GM18502 (cell line): Measurements from ENCODE around the gene PPFIBP1.

Experiments
- ATAC-seq: cut with Tn5 transposase; IDR thresholded peaks from one replicate; pipeline ENCODE4 v1.9.1; 2021; ENCODE audit warnings: mild to moderate bottlenecking; ENCODE audit not compliant: unreplicated experiment, poor library complexity

Gene PPFIBP1

DNA sequence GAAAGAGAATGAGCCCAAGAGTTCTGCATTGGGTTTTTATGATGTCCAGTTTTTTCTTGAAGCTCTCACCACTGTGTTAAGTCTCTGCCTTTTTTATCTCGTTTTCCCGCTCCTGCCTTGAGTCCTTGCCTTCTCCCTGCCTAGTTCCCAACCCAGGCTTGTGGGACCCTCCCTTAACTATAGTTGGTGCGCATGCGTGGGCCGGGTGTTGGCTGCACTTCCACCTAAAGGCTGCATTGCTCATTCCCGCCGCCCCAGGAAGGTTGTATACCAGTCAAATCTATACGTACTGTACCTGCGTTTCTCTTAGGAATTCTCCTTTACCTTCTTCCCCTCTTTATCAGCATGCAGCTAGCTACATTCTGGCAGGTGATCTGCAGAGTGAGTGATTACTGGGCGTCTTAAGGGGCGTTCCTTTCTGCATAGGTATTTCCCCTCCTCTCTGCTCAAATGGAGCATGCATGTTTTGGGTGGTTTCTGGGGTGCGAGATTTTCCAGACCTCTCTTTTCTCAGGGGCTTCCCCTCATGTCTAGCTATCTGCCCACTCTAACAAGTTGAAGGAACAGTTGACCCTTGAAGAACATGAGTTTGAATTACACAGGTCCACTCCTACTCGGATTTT lies 165.7 kb downstream of the PPFIBP1 start:
- ATAC-seq: no peak

DNA sequence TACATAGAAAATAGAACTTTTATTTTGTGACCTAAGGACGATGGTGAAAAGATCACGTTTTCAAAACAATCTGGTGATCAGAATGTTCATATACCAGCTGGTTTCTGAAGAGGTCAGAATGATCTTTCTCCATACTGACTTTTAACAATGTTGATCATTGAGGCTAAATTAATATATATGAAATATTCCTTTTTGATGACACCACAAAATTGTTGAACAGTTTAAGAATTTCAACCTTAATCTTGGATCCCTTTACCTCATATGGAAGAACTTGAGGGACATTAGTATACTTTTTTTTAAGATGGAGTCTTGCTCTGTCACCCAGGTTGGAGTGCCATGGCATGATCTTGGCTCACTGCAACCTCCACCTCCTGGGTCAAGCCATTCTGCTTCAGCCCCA lies 169.4 kb downstream of the PPFIBP1 start:
- no peak for ATAC-seq

DNA sequence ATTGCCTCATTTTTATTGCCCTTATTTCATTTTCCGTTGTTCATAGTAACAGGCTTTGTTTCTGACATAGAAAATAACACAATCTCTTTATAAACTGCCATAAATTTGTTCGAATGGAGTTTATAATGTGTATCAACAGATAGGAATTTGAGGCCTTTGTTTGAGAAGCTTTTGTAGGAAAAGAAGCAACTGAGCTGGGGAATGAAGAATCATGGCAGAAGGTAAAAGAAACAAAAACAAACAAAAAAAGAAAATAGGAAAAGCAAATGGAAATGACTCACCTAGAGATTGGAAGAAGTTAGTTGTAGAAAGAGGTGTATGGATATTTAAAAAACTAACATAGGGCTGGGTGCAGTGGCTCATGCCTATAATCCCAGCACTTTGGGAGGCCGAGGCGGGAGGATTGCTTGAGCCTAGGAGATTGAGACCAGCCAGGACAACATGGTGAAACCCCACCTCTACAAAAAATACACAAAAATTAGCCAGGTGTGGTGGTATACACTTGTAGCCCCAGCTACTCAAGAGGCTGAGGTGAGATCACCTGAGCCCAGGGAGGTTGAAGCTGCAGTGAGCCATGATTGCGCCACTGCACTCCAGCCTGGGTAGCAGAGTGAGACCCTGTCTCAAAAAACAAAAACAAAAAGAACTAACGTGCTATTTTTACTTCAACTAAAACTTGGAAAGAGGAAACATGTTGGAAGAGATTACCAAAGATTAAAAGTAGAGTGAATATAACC lies 171.7 kb downstream of the PPFIBP1 start:
- no peak for ATAC-seq

DNA sequence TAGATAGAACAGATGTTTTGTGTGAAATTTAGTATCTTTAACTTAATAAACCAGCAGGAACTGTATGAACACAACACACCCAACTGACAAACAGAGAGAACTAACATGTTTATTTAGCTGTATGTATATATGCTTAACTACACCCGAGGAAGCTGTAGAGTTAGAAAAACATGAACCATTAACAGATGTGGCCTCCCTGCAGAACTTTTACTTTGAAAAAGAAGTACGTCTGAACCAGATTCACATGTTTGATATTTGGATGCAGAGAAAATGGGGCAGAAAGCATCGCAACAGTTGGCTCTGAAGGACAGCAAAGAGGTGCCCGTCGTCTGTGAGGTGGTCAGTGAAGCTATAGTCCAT lies 172.3 kb downstream of the PPFIBP1 start, which contains the start of gene REP15:
Gene REP15, plus strand, starts transcription at position 155 of the 360 bp plus-strand sequence. Its CDS starts 116 bp downstream, at position 271.
- no peak for ATAC-seq

DNA sequence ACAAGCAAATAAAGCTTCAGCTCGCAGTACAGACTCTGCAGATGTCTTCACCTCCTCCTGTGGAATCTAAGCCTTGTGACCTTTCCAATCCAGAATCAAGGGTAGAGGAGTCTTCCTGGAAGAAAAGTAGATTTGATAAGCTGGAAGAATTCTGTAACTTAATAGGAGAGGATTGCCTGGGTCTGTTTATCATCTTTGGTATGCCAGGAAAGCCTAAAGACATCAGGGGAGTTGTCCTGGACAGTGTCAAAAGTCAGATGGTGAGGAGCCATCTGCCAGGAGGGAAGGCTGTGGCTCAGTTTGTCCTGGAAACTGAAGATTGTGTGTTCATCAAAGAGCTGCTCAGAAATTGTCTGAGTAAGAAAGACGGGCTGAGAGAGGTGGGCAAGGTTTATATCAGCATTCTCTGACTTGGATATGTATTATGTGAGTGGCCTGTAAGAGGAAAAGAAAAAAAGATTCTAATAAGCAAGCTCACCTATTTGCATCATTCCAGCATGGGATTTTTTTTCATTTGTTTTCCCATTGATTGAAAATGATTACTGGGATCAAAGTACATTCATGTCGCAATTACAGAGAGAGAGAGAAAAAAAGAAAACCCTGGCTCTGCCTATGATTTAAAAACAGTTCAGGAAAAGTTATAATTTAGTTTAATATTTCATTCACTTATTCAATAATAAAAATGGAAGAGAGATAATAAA lies 173.0 kb downstream of the PPFIBP1 start:
- ATAC-seq: no peak

DNA sequence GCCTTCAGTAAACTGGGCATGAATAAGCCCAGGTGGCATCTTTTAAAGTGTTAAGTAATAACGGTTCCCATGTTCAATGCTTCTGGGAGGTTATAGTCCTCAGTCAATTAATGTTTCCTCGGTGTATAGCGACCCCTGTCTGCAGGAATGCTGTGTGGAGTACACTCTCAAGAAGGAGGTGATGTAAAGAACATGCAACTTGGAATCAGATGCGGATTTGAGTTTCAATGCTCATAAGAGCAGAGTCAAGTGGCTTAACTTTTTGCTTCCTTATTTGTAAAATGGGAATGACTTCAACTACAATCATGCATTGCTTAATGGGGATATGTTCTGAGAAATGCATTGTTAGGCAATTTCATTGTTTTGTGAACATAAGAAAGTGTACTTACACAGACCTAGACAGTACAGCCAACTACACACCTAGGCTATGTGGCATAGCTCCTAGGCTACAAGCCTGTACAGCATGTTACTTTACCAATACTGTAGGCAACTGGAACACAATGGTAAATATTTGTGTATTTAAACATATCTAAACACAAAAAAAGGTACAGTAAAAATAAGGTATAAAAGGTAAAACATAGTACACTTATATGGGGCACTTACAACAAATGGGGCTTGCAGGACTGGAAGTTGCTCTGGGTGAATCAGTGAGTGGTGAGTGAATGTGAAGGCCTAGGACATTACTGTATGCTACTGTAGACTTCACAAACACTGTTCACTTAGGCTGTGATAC lies 179.9 kb downstream of the PPFIBP1 start:
- peak; percentile 91 for ATAC-seq

DNA sequence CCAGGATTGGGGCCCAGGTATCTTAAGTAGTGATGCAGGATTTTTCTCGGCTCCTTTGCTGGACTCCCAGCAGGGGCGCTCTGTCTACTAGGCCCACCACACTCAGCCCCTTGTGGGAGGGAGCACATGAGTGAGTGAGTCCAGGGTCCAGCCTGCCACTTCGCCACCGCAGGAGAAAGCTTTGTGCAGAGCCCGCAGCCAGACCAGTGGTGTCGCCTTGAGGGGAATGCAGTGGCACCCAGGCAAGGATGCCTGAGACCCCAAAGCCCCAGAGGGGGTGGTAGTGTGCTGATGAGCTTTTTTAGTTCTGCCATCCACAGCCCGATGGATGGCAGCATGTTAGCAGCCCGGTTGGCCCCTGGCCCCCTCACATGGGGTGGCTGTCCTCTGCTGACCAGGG lies 181.3 kb downstream of the PPFIBP1 start:
- no peak for ATAC-seq

DNA sequence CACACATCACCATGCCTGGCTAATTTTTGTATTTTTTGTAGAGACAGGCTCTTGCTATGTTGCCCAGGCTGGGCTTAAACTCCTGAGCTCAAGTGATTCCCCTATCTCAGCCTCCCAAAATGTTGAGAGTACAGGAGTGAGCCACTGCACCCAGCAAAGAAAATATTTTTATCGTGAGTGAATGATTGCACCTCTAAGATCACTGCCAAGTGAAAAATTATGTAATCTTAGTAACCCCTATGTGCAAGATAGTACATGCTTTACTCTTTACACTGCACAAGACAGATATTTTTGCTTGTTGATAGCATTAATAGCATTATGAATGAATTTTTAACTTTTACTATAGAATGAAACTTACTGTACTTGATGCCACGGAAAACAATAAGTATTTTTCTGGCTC lies 183.2 kb downstream of the PPFIBP1 start:
- ATAC-seq: no peak

DNA sequence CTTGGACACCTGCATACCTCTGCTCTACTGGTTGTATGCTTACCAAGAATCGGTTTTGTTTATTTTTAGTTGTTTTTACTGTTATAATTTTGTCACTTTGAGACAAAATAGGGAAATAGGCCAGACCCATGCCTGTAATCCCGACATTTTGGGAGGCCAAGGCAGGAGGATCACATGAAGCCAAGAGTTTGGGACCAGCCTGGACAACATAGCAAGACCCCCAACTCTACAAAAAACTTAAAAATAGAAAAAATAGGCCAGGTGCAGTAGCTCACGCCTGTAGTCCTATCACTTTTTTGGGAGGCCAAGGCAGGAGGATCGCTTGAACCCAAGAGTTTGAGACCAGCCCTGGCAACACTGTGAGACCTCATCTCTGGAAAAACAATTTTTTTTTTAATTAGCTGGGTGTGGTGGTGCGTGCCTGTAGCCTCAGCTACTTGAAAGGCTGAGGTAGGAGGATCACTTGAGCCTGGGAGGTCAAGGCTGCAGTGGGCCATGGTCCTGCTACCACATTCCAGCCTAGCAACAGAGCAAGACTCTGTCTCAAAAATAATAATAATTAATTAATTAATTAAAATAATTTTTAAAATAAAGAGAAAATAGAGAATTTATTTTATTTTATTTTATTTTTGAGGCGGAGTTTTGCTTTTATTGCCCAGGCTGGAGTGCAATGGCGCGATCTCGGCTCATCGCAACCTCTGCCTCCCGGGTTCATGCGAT lies 185.4 kb downstream of the PPFIBP1 start:
- no peak for ATAC-seq

DNA sequence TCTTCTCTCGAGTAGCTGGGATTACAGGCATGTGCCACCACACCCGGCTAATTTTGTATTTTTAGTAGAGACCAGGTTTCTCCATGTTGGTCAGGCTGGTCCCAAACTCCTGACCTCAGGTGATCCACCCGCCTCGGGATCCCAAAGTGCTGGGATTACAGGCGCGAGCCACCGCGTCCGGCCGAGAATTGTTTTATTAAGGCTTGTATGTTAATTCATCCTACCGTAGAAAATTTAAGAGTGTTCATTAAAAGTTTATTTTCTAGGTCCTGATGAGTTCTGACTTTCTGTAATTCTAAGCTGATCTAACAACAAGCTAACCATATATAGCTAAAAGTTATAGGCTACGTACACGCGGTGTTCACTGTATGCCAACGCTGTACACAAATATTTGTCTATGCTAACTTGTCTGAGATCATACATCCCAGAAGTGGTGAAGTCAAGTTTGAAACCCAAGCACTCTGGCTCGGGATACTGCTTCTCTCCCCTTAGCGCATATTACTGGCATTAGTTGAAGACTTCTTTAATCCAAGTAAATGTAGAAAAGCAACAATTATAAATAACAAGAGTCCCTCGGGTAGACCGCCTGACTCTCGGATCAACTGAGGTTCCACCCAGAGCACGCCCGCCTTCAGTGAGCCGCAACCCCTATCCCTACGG lies 186.1 kb downstream of the PPFIBP1 start:
- peak; percentile 52 for ATAC-seq

DNA sequence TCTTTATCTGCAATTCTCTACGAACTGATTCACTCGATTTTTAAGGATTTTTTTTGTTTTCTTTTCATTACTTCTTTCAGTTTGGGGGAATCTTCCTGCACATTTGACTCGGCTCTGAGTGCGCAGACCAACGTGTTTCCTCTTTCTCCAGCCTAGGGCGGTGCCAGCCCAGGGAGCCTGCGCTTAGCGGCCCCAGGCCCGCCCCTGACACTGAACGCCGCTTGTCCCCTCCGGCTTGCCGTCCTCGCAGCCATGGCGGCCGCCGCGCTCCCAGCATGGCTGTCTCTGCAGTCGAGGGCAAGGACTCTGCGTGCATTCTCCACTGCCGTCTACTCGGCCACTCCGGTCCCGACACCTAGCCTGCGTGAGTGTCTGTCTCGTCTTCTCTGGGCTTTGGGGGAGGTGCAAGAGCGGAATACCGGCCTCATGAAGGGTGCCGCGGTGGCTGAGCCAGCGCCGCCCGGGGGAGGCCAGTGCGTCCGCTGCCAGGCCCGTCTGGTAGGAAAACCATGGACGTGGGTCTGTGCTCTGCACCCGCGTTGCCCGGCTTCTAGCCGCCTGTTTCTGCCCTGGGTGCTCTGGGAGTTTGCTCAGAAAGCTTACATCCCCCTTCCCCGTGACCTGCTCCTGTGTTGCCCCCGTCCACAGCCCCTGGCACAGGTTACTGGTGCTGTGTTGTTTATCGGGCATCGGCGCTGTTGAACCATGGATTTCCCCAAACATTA lies 186.7 kb downstream of the PPFIBP1 start, which contains the start of gene MRPS35:
Gene MRPS35, plus strand, starts transcription at position 241 of the 725 bp plus-strand sequence. Its CDS starts 12 bp downstream, at position 253.
- peak; percentile 97 for ATAC-seq

DNA sequence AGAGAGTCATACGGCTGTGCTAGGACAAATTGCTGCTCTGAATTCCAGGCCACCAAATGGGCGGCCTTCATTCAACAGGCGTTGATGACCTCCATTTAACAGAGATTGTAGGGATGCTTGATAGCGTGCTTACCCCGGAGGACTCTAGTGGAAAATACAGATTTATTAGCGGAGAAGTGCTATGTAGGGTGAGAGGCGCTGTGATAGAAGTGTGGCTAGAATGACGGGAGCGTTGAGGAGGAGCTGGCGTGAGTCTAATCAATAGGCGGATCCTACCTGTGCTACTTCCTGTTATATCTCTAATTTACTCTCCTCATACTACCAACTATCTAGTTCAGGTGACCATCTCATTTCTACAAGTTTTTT lies 187.3 kb downstream of the PPFIBP1 start:
- ATAC-seq: peak; percentile 26

DNA sequence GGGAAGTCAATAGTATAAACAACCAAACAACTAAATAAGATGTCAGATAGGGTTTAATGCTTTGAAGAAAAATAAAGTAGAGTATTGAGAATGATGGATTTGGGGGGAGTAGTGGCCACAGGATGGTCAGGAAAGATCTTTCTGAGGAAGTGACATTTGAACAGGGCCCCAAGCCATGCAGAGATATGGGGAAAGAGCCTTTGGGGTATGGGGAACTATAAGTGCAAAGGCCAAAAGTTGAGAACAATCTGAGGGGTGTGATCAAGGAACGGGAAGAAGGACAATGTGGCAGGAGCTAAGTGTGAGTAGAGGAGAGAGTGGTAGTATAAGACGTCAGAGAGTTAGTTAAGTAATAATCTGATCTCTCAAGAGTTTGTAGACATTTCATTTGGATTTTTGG lies 188.0 kb downstream of the PPFIBP1 start:
- no peak for ATAC-seq

DNA sequence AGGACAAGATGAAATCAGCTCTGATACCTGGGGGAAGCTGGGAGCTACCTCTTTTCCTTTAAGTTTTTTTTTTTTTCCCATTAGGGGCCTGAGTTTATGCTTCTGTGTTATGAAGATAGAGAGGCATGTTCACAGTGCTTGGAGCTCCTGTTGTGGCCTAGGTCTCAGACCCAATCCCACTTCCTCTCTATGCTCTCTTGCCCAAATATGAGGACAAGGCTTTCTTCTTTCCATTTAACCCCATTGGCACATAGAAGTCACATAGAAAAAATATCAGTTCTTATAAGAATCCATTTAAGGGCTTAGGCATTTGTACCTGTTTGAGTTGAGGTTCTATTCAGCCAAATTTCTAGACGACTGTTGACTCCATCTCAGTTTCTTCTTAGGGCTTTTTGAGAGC lies 199.2 kb downstream of the PPFIBP1 start:
- ATAC-seq: no peak

DNA sequence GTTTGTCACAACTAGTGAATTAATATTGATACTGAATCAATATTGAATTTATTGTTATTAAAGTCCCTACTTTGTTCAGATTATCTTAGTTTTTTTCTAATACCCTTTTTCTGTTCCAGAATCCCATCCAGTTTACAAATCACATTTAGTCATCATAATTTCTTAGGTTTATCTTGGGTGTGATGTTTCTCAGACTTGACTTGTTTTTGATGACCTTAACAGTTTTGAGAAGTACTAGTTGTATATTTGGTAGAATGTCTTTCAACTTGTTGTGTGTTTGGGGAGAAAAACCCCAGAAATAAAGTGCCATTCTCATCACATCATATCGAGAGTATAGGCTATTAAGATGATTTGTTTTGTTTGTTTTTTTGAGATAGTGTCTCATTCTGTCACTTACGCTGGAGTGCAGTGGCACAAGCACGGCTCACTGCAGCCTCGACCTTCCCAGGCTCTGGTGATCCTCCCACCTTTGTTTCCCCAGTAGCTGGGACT lies 206.1 kb downstream of the PPFIBP1 start:
- ATAC-seq: no peak

DNA sequence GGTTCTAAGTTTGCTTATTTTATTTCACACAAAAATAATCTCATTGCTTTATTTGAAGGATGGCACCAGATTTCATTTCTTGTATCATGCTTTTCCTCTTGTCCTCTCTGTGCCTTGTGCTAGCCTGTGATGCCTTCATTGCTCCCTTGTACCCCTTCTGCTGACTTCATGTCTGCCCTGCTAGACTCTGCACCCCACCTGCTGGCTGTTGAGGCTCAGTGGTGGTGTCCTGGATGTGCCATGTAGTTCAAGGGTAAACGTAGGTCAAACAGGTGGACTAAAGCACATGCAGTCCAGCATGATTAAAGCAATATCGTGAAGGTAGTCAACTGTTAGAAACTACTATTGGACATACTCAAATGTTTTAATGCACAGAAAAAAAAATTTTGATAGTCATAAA lies 208.3 kb downstream of the PPFIBP1 start:
- ATAC-seq: peak; percentile 52

DNA sequence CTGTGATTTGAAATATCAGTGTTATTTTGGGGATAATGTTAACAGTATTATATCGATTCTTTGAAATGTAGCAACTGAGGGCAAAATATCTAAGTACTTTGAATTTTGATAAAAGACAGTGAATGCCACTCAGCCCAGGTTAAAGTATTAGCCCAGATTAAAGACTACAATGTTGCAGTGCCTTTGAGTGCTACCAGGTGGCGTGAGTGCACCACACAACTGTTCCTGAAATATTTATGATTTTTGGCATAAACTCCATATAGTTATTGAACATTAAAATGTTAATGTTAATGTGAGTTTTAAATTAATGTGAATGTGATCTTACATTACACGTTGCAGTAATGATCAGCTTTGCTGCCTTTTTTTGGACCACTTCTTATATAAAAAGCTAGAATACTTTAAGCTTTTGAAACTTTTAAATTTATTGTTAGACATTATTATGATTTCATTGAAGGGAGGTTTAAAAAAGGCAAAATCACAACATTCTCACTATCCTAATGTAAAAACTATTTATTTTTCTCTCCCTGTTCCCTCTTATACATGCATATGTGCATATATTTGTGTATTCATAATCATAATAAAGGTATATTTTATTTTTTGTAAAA lies 209.1 kb downstream of the PPFIBP1 start:
- peak; percentile 79 for ATAC-seq

DNA sequence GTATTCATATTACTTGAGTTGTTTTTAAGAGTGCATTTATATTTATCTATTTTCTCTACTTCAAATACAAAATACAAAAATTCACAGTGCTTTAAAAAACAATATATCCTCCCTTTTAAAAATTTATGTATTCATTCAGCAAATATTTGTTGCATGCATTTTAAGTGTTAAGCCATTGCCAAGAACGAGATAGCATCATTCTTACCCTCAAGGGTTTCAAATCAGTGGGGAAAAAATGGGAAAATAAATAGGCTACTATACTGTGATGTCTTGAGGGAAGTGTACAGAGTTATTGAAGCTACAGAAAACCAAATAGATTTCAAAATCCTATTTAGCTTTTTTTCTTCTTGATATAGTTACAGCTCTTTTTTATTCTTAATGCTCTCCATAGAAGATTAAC lies 209.8 kb downstream of the PPFIBP1 start:
- ATAC-seq: no peak
